ENCODE data around the gene INPP4A. TPM values are rescaled to one million over a fixed set of nuclear protein-coding genes. Genes with fewer than 3 reads are reported as not detected.
A peak's percentile ranks its signal among the peaks of the same experiment; 100 is the strongest.

Gene INPP4A
- polyA plus RNA-seq, 2 of the 4 experiments (the other 2 are of a cell fraction) = 9.4 to 16.0 TPM

- TF ChIP-seq RCOR1 (IDR thresholded peaks at IDR 0.05; ENCODE audit: low read depth, low read length) (no peak), RAD21 (conservative IDR thresholded peaks at IDR 0.05 in 1 of 2, IDR thresholded peaks at IDR 0.05 in 1 of 2) (no peak), HMGXB4 (CRISPR knock-in tag; IDR thresholded peaks at IDR 0.05; ENCODE audit: borderline replicate concordance) (no peak), PHF8 (IDR thresholded peaks at IDR 0.05; ENCODE audit: borderline replicate concordance, low read depth) (no peak), EHMT2 (IDR thresholded peaks at IDR 0.05; ENCODE audit: low read depth) (no peak), RARB (CRISPR knock-in tag; IDR thresholded peaks at IDR 0.05) (no peak), FOXS1 (CRISPR knock-in tag; IDR thresholded peaks at IDR 0.05) (no peak), EP300 (IDR thresholded peaks at IDR 0.05) (no peak), ELK1 (IDR thresholded peaks at IDR 0.05; ENCODE audit: low read depth, low read length) (no peak)
- TF ChIP-seq, protein P1, sequence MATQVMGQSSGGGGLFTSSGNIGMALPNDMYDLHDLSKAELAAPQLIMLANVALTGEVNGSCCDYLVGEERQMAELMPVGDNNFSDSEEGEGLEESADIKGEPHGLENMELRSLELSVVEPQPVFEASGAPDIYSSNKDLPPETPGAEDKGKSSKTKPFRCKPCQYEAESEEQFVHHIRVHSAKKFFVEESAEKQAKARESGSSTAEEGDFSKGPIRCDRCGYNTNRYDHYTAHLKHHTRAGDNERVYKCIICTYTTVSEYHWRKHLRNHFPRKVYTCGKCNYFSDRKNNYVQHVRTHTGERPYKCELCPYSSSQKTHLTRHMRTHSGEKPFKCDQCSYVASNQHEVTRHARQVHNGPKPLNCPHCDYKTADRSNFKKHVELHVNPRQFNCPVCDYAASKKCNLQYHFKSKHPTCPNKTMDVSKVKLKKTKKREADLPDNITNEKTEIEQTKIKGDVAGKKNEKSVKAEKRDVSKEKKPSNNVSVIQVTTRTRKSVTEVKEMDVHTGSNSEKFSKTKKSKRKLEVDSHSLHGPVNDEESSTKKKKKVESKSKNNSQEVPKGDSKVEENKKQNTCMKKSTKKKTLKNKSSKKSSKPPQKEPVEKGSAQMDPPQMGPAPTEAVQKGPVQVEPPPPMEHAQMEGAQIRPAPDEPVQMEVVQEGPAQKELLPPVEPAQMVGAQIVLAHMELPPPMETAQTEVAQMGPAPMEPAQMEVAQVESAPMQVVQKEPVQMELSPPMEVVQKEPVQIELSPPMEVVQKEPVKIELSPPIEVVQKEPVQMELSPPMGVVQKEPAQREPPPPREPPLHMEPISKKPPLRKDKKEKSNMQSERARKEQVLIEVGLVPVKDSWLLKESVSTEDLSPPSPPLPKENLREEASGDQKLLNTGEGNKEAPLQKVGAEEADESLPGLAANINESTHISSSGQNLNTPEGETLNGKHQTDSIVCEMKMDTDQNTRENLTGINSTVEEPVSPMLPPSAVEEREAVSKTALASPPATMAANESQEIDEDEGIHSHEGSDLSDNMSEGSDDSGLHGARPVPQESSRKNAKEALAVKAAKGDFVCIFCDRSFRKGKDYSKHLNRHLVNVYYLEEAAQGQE (IDR thresholded peaks at IDR 0.05) = no peak
Measured at GRCh38 chr2:98464772-98465310, 20.2 kb downstream of the INPP4A start.

DNA sequence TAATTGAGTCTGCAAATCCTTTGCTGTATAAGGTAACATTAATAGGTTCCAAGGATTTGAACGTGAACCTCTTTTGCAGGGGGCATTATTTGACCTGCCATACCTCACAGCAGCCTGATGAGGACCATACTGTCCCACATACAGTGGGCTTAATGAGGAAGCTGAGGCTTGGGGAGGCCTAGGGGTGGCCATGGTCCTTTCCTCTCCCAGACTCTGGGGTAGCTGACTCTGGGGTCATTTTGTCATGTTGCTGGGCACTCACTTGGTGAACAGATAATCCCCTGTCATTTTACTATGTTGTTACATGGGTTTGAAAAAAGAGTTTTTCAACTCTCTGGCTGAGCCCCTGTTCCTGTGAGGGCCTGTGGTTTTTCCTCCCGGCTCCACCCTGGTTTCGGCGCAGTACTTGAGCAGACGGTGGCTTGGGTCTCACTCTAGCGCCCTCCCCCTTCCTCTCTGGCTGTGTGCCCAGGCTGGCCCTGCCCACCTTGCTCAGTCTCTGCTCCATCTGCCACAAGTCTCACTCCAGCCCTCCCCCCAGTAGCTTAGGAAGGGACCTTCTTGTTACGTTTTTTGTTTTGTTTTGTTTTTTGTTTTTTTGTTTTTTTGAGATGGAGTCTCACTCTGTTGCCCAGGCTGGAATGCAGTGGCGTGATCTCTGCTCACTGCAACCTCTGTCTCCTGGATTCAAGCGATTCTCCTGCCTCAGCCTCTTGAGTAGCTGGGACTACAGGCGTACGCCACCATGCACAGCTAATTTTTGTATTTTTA, 21.0 kb downstream of the INPP4A start:
- TF ChIP-seq CBX8 (IDR thresholded peaks at IDR 0.05) = no peak
- TF ChIP-seq MAFK (IDR thresholded peaks at IDR 0.05; ENCODE audit: partially characterized antibody) = no peak
- no peak for TF ChIP-seq HOXB5 (CRISPR knock-in tag; IDR thresholded peaks at IDR 0.05)
- TF ChIP-seq, protein P2, sequence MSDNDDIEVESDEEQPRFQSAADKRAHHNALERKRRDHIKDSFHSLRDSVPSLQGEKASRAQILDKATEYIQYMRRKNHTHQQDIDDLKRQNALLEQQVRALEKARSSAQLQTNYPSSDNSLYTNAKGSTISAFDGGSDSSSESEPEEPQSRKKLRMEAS (IDR thresholded peaks at IDR 0.05) = no peak
- DNase-seq (ENCODE audit: low read depth in 1 of 2, low spot score in 1 of 2) = no peak
- ChIA-PET CTCF (interaction anchor here (0.8 to 1.6 kb wide), 2 partner anchors 10 to 18 kb away, joined by 4 read pairs; no protein-coding TSS in a partner anchor), POLR2A (no interaction called here)
- ATAC-seq = no peak; a peak in 1 of 6 replicates
- no peak for FAIRE-seq
- Histone ChIP-seq H3K27ac (0 out of 6 replicates have a peak overlapping the region, but pooled peaks of 1 of the 2 experiments have one; percentile 26), H3K4me1 (peaks cover 15% of the 10 kb centered on the region), H3K4me3 (no peak overlapping the region), H3K4me2 (peak overlapping the region; percentile 24; the same call in 1 of the 3 replicates), H3K9me3 (no peaks in the 10 kb centered on the region)
- 86% methylated on average over 11 of the region's 11 CpGs for WGBS (ENCODE audit: missing lambda C conversion rate)

More at GRCh38 chr2:98464772-98465310, 20.2 kb downstream of the INPP4A start:
- Histone ChIP-seq H3K4me3 (no peak overlapping the region), H3K27ac (no peak overlapping the region), H3K9me3 (no peaks in the 10 kb centered on the region), H3K4me1 (peaks cover 21% of the 10 kb centered on the region), H3K4me2 (no peak overlapping the region)
- CTCF ChIA-PET = interaction anchor here (1.6 kb wide), 1 partner anchor 9 kb away, joined by 4 read pairs; no protein-coding TSS in a partner anchor
- ATAC-seq (no peak), DNase-seq (ENCODE audit: low read depth in 1 of 2, low spot score in 1 of 2) (no peak), FAIRE-seq (no peak)
- WGBS (ENCODE audit: missing lambda C conversion rate) = 89% methylated on average over 12 of the region's 12 CpGs
- POLR2A ChIA-PET = no interaction called here
